Hematopoietic multipotent progenitor cell treated with erythropoietin and hydrocortisone succinate and interleukin-3 and kit ligand, for 6 days (in vitro differentiated cells): Measurements from ENCODE around the gene CCDC102A.

ENCODE experiments used
- DNase-seq: peaks from one replicate; pipeline ENCODE4 v3.0.0-alpha.2; 2015

CCDC102A gene

DNA sequence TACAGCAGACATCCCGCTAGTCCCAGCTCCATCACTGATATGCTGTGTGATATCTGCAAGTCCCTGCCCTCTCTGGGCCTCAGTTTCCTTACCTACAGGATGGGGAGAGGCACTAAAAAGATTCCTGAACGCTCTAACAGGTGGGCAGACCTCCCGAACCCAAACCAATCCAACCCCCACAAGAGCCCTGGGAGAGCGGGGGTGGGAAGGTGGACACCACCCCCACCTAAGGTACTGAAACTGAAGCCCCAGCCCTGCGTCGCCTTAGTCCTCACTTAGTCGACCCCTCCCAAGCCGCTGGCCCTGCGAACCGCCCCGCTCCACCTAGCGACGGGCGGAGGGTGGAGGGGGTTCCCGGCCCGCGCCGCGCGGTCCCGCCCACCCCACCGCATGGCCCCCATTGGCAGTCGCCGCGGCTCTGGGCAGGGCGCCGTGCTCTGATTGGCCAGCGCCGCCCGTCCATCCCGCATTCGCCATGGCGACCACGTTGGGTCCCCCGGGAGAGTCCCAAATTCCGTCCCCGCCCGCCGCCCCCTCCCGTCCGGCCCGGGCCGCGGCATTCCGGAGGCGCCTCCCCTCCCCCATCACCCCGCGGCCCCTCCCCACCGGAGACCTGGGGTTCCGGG, 578 bp downstream of the CCDC102A start:
- DNase-seq = peak; percentile 90

DNA sequence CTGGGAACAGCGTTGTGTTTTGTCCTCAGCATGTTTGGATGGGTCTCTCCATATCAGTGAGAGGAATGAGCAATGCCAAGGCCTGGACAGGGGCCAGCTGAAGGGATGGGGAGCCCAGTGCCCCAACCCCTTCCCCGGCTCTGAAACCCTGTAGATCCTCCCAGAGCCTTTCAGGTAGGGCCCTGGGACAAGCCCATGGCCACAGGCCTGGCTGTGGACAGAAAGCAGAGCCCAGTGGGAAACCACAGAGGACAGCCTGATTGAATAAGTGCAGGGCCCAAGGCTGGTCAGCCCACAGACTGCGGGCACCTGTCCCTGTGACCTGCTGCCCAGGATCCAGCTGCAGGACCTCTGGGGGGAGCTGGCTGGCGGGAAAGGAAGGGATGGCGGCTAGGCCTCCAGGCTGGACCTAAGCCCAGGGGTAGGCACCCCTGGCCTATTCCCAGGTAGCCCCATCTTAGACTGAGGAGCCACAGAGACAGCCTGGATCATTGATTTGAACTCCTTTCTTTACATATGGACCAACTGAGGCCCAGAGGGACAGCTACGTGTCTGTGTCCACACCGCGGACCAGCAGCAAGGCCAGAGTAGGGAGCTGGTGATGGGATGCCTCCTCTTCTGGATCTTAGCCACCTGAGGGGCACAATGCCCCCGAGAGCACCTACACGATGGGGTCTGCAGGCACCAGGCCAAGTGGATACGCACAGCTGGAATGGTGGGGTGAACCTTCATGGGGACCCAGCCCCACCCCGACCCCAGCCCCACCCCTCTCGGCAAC, 1.3 kb downstream of the CCDC102A start:
- DNase-seq = no peak

DNA sequence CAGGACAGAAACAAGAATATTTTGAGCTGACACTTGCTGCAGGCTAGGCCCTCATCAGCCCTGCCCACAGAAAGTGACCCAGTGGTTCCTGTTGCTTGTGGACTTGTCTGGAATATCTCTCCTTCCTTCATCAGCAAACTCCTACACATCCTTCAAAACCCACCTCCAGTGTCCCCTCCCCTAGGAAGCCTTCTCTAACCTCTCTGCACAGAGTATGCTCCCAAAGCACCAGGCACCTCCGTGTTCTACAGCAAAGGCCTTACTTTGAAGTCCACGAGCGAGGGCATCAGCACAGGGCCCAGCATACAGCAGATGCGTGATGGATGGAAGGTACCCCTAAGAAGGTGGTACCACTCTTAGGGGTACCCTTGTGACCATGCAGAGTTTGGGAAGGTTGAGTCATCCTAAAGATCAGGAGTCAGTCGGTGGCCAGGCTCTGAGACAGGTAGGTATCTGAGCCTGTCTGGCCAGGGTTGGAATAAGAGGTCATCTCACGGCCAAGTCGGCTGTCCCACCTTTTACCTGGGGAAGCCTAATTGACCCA, 2.0 kb downstream of the CCDC102A start:
- DNase-seq = no peak

DNA sequence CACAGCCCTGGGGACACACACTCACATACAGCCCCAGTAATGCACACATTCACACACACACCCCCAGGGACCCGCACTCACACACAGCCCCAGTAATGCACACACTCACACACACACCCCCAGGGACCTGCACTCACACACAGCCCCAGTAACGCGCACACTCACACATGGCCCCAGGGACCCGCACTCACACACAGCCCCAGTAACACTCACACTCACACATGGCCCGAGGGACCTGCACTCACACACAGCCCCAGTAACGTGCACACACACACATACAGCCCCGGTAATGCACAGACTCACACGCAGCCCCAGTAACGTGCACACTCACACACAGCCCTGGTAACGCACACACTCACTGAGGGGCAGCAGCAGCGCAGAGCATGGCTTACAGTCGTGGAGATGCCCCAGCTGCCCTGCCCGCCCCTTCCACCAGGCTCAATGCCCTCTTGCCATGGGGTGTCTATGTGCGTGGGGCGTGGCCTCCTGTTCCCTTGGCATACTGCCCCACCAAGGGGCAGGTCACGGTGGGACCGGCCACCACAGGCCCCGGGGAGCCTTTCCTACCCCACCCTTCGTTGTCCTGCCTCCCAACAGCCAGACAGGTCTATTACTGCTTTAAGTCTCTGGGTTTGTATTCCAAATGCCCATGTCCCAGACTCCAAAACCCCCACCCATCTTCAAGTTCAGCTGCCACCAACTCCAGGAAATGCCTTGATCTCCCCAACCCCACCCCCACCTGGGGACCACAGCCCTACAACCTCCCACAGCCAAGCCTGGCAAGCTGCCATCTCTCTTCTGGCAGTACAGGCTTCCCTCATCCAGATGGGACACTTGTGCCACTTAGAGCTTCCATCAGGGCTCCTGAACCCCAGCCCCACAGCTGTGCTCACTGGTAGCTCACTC, 2.7 kb downstream of the CCDC102A start:
- DNase-seq = peak; percentile 68

DNA sequence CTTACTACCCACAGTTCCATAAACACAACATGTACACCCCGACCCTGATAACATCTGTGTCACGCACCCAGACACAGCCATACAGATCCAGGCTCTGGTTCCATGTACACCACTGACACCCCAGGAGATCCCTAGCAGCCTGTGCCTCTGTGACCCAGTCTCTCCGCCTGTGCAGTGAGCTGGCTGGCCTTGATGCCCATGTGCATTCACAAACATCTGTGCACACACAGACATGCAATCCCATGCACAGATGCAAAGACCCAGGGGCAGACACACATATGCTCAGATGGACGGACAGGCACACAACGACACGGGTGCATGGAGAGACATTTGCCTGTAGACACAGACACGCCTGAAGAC, 4.1 kb downstream of the CCDC102A start:
- no peak for DNase-seq

DNA sequence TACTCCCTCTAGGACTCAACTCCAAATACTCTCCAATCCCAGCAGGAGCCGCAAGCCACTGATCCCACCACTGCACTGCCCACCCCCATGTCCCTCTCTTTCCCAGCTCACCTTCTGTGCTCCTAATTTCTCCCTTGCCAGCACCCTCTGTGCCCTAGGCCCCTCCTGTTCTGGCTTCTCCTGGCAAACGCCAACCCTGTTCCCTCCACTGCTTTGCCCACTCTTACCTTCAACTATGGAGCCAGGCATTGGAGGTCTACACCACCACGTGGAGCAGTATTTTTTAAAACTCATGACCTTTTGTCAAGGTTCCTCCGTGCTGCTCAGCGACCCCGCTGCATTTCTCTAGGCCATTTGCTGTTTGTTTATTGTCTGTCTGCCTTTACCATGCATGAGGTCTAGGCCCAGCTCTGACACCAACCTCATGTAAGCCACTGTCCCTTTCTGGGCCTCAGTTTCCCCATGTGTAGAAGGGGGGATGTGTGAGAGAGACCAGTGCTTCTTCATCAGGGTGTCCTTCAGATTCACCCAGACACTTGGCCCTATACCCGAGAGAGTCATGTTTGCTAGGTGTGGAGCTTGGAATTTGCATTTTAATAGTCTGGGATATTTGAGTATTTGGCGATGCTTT, 4.6 kb downstream of the CCDC102A start:
- DNase-seq = no peak

GRCh38 chr16:57531253-57531575, 5.2 kb downstream of the CCDC102A start:
- DNase-seq = no peak

- DNase-seq = no peak
These were observed 5.7 kb downstream of the CCDC102A start for GRCh38 chr16:57530522-57531252.

- peak; percentile 37 for DNase-seq
These were observed 6.3 kb downstream of the CCDC102A start for GRCh38 chr16:57530104-57530521.

- no peak for DNase-seq
These were observed 6.8 kb downstream of the CCDC102A start for GRCh38 chr16:57529391-57530103.

DNA sequence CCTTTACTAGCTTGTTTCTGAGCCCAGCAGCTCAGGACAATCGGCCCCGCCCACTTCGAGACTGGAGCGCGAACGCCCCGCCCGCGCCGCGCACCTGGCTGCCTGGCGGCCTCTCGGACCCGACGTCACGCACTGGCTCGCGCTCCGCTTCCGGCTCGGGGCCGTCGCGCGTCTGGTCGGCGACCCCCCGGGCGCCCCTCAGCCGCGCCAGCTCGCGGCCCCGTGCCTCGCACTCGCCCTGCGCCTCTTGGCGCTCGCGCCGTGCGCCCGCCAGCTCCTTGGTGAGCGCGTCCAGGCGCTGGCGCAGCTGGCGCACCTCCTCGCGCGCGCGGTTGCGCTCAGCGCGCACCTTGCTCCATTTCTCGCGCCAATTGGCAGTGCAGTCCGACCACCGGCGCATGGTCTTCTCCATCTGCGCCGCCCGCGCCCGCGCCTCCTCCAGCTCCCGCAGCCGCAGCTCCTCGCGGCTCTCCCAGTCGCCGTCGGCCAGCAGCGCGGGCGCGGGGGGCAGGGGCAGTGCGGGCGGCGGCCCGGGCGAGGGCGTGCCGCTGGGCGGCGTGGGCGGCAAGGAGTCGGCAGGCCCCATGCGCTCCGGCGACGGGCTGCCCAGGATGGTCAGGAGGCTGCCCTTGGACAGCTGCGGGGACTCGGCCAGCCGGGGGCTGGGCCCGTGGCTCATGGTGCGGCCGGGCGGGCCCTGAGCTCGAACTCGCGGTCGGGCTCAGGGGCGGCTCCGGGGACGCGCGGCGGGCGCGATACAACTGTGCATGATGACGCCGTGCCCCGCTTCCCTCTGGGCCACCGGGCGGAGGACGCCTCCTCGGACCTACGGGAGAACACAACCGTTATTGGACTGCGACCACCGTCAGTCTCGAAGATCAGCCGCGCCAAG, 7.6 kb downstream of the CCDC102A start:
- DNase-seq = no peak

DNA sequence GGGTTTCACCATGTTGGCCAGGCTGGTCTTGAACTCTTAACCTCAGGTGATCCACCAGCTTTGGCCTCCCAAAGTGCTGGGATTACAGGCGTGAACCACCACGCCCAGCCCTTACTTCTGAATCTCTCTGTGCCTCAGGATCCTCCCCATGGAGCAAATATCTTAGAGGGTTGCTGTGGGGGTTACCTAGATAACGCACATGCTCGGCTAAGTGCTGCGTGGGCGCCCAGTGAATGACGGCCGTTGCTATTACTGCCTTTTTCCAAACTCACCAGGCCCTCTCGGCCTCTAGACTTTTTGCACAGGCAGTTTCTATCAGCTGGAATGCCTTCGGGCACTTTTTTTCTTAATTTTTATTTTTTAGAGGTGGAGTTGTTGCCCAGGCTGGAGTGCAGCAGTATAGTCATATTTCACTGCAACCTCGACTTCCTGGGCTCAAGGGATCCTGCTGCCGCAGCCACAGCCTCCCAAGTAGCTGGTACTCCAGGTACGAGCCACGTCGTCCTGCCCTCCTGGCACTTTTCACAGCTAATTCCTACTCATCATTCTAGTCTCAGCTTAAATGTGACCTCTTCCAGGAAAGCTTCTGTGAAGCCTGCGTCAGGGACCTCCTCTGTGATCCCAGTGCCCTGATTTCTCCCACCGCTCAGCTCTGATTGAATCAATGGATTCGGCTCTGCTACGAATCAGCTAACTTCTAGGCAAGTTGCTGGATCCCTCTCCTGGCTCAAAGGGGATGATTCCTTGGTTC, 8.6 kb downstream of the CCDC102A start:
- DNase-seq = no peak

DNA sequence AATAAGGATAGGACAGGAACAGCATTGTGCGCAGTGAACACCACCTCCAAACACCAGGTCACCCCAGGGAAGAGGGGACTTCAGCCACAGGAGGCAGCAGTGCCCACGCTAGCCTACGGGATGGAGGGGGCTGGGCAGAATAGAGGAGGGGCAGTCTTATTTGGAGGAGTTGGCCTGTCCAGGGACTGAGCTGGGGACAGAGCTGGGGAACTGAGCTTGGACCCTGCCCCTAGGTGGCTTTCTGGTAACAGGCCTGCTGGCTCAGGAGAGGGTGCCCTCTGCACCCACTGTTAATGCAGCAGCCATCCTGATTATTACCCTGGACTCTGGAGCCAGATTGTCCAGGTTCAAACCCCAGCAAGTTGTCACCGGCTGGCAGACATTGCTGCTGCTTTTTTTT, 9.3 kb downstream of the CCDC102A start:
- DNase-seq = no peak

GRCh38 chr16:57526498-57526897, 9.9 kb downstream of the CCDC102A start:
- no peak for DNase-seq

DNA sequence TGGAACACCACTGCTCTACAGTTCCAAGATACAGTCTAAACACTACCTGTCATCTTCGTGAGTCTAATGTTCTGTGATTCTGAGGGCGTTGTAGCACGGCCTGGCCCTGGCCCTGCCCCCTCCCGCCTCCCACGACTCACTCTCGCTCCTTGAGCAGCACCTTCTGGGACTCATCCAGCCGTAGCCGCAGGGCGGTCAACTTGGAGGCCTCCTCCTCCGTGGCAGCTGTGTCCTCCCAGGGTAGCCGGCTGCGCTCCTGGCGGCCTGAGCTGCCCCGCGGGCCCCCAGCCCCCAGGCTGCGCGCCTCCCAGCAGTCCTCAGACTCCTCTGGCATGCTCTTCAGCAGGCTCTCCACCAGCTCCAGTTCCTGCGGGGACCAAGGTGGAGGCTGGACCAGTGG, 10.6 kb downstream of the CCDC102A start:
- DNase-seq = no peak

- no peak for DNase-seq
These were observed 13.4 kb downstream of the CCDC102A start for GRCh38 chr16:57522960-57523359.

DNA sequence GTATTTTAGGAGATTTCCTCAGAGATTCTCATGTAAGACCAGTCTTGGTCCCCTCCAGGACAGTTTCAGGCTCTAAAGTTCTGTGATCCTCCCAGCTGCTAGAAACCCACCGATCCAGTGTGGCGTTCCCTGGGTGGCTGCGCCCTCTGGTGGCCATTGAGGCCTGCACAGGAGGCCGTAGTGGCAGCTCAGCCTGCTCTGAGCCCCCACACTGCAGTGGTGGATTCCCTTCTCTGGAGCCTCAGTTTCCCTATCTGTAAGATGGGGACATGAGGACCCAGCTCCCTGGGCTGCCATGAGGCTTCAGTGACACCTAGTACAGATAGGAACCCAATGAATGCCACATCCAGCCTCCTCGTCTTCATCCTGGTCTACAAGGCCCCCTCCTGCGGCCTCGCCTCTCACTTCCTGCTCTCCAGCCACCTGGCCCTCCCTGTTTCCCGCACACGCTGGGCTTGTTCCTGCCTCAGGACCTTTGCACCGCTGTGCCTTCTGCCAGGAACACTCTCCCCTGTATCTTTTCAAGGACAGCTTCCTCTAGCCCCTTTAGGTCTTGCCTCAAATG, 16.5 kb downstream of the CCDC102A start:
- DNase-seq = peak; percentile 87

DNA sequence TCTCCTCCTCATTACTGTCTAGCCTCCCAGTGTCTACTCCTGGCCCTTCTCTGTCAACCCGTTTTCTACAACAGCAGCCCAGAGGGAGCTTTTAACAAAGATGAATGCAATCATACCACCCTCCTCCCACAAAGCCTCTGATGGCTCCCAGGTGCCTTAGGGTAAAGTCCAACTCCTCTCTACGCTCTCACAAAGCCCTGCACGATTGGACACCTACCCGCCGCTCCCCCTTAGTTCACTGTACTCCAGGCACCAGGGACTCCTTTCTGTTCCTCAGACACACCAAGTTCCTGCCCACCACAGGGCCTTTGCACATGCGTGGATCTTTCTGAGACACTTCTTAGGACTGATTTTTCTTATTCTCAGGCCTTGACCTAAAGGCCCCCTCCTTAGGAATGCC, 17.4 kb downstream of the CCDC102A start:
- DNase-seq = no peak

GRCh38 chr16:57518520-57518919, 17.9 kb downstream of the CCDC102A start:
- no peak for DNase-seq
